Heart left ventricle (tissue), 16 donors: ENCODE results near the gene C1orf52. TPM values are rescaled to one million over a fixed set of nuclear protein-coding genes. Genes with fewer than 3 reads are reported as not detected.

Experiments
- ATAC-seq, 4 donors: fragments of 200-7000 bp; cut with Tn5 transposase; one replicate each; pipeline ENCODE4 v1.9.1; 2020 to 2022; ENCODE audit warnings: moderate library complexity in 4 of 4, mild to moderate bottlenecking in 3 of 4, moderate number of reproducible peaks in 1 of 4
- DNase-seq, 5 donors: peaks; one replicate each; pipeline ENCODE4 v3.0.0-alpha.2; 2020
- H3K27ac ChIP-seq, 12 donors: fragments of 200-600 bp; sonication (generic) in 4 of 12; one replicate each; pipeline versions ENCODE4 v1.5.0 to v1.8.0; 2016 to 2022; ENCODE audit warnings: mild to moderate bottlenecking in 2 of 12
- H3K27me3 ChIP-seq, 9 donors: fragments of 200-600 bp; sonication (generic) in 2 of 9; one replicate each; pipeline versions ENCODE4 v1.5.1 to v1.8.0; 2016 to 2022; ENCODE audit warnings: mild to moderate bottlenecking in 3 of 9
- H3K36me3 ChIP-seq, 9 donors: fragments of 200-600 bp; sonication (generic) in 2 of 9; one replicate each; pipeline versions ENCODE4 v1.5.0 to v1.8.0; 2018 to 2022; ENCODE audit warnings: mild to moderate bottlenecking in 2 of 9
- H3K4me1 ChIP-seq, 12 donors: fragments of 200-600 bp; sonication (generic) in 4 of 12; one replicate each; pipeline versions ENCODE4 v1.5.0 to v1.8.0; 2016 to 2022; ENCODE audit warnings: mild to moderate bottlenecking in 3 of 12
- H3K4me3 ChIP-seq, 12 donors: fragments of 200-600 bp; sonication (generic) in 4 of 12; one replicate each; pipeline versions ENCODE4 v1.5.0 to v1.8.0; 2017 to 2022; ENCODE audit warnings: mild to moderate bottlenecking in 9 of 12, moderate library complexity in 4 of 12
- H3K9me3 ChIP-seq, 12 donors: fragments of 200-600 bp; sonication (generic) in 4 of 12; one replicate each; pipeline versions ENCODE4 v1.5.0 to v1.8.0; 2016 to 2022; ENCODE audit warnings: mild to moderate bottlenecking in 1 of 12
- CTCF ChIP-seq, 12 donors: fragments of 200-600 bp; sonication (generic) in 4 of 12; IDR thresholded peaks; one replicate each; pipeline versions ENCODE4 v1.5.0 to v1.8.0; 2018 to 2022; ENCODE audit warnings: antibody characterized with exemption in 12 of 12, mild to moderate bottlenecking in 5 of 12
- POLR2A ChIP-seq, 2 donors: fragments of 450-650 bp; IDR thresholded peaks; one replicate each; pipeline ENCODE4 v1.6.1; 2017; ENCODE audit warnings: antibody characterized with exemption in 2 of 2, mild to moderate bottlenecking in 2 of 2, moderate library complexity in 2 of 2
- WGBS, 4 donors: extraction: QIAGEN DNeasy Blood & Tissue Kit in 2 of 4; methylation state at CpG; one replicate each; pipeline versions ENCODE4 v1.1.5 to v1.1.7; 2013 to 2018; 5-methylcytosine and 5-hydroxymethylcytosine counted together
- intact Hi-C, 10 donors: fragments of 100-400 bp; cut with DNase I; formaldehyde crosslinking; loops; one replicate each; pipeline versions ENCODE4 v1.11.1 to v1.14.2; 2022
- polyA plus RNA-seq, 2 donors: library from polyadenylated mRNA; stranded (reverse); fragments of 200-250 nt; gene quantifications; one replicate each; pipeline ENCODE4 v1.2.3, GENCODE V29; 2013
- total RNA-seq, 9 donors: library from RNA; depleted of rRNA in 2 of 9; stranded (reverse); fragments of >200 nt in 2 of 9; fragmentation: NEBNext Ultra II Directional in 3 of 9; extraction: Animal tissue kit (Norgen Biotek cat#: 25700) in 3 of 9; gene quantifications; one replicate each; pipeline versions ENCODE4 v1.1.0 to v1.2.4, GENCODE V29; 2016 to 2023
- donor health status: ischemic (EF 13 %, LVEDD 7.1; RV severe dilation, severe dysfunction).
- donor health status: healthy with polysubstance abuse.
- donor health status: DM: no; HTN: yes; CAD: no.
- donor health status: DM: no; HTN: no; CAD: no.
- donor health status: ischemic (EF 25% LVEDD 6.9; RV normal size, moderate dysfunction).
- donor health status: ischemic (EF 25% LVEDD 5.7; RV mildly dilated, moderate dysfunction).
- donor health status: healthy.
- donor health status: DM: yes; HTN: yes; CAD: no.
- donor health status: ischemic (EF 35%, LVEDD 5.7; RV mildly dilated, moderate dysfunction).
- donor health status: nonischemic (EF 11% LVEDD 7.7; RV severe dilation, severe dysfunction).
- donor health status: DM: yes; HTN: yes; CAD: no.
- donor health status: PGD.
- donor health status: ischemic (EF 29% LVEDD 5.4; RV normal size, mild dysfunction).
- donor health status: nonischemic (EF 23%, LVEDD 6.1; RV moderate dilation, normal function).

C1orf52 gene
- total and polyA plus RNA-seq, 11 donors, result 11.4 to 23.2 (median 17.0) TPM

GRCh38 chr1:85275701-85276214 is 16.3 kb upstream of the C1orf52 start:
- ATAC-seq, result no peak
- intact Hi-C loops, result loop anchor here in 1 of 10 donors (1.0 kb wide), 1 partner anchor 16 kb away; the partner anchor contains the start of gene C1orf52

GRCh38 chr1:85274969-85275453 is 15.5 kb upstream of the C1orf52 start:
- Histone ChIP-seq H3K27me3 (no peaks in the 10 kb centered on the region), H3K4me3 (peak overlapping the region in 10 of 12 donors; percentile 69 to 97 (median 92)), H3K9me3 (no peaks in the 10 kb centered on the region), H3K4me1 (peaks cover 8 to 68% (median 27%) of the 10 kb centered on the region in 12 donors), H3K36me3 (peaks cover 0 to 38% (median 16%) of the 10 kb centered on the region in 9 donors), H3K27ac (peak overlapping the region in 7 of 12 donors; percentile 61 to 98 (median 97))
- TF ChIP-seq POLR2A (IDR thresholded peaks at IDR 0.05), result no peak
- TF ChIP-seq CTCF (IDR thresholded peaks at IDR 0.05), result no peak
- intact Hi-C loops, result no loop called here
- DNase-seq (no peak), ATAC-seq (no peak)
- WGBS, 4 donors, result 53 to 70% (median 57%) methylated on average over 1 of the region's 1 CpG

More at GRCh38 chr1:85275701-85276214, 16.3 kb upstream of the C1orf52 start:
- H3K27ac ChIP-seq, result peak overlapping the region; percentile 61 to 98 (median 97)
- peak overlapping the region; percentile 65 to 97 (median 90) for H3K4me3 ChIP-seq
- DNase-seq, result no peak
- H3K27me3 ChIP-seq, result no peaks in the 10 kb centered on the region
- H3K4me1 ChIP-seq, result peaks cover 8 to 65% (median 27%) of the 10 kb centered on the region in 12 donors
- H3K9me3 ChIP-seq, result no peaks in the 10 kb centered on the region
- 2 to 5% (median 3%) methylated on average over 11 to 13 of the region's 13 CpGs for WGBS, 4 donors
- TF ChIP-seq CTCF (IDR thresholded peaks at IDR 0.05), result no peak
- no peak for TF ChIP-seq POLR2A (IDR thresholded peaks at IDR 0.05)
- peaks cover 0 to 30% (median 8%) of the 10 kb centered on the region in 9 donors for H3K36me3 ChIP-seq

GRCh38 chr1:85273397-85273796 is 13.9 kb upstream of the C1orf52 start:
- DNase-seq (no peak), ATAC-seq (no peak)
- Histone ChIP-seq H3K36me3 (peaks cover 0 to 54% (median 32%) of the 10 kb centered on the region in 9 donors), H3K4me1 (peaks cover 8 to 58% (median 28%) of the 10 kb centered on the region in 12 donors), H3K4me3 (no peak overlapping the region), H3K27ac (no peak overlapping the region), H3K27me3 (no peaks in the 10 kb centered on the region), H3K9me3 (no peaks in the 10 kb centered on the region)
- intact Hi-C loops, result no loop called here
- TF ChIP-seq CTCF (IDR thresholded peaks at IDR 0.05) (no peak), POLR2A (IDR thresholded peaks at IDR 0.05) (no peak)

- intact Hi-C loops, result no loop called here
- TF ChIP-seq CTCF (IDR thresholded peaks at IDR 0.05) (no peak), POLR2A (IDR thresholded peaks at IDR 0.05) (no peak)
- H3K4me1 ChIP-seq, result peaks cover 0 to 29% (median 9%) of the 10 kb centered on the region in 12 donors
- ATAC-seq (no peak), DNase-seq (no peak)
- peaks cover 0 to 96% (median 71%) of the 10 kb centered on the region in 9 donors for H3K36me3 ChIP-seq
- H3K27me3 ChIP-seq, result no peaks in the 10 kb centered on the region
- 76 to 82% (median 79%) methylated on average over 5 of the region's 5 CpGs for WGBS, 4 donors
- H3K4me3 ChIP-seq, result no peak overlapping the region
- H3K27ac ChIP-seq, result no peak overlapping the region
- H3K9me3 ChIP-seq, result no peaks in the 10 kb centered on the region
Measured at GRCh38 chr1:85268801-85269585, 9.5 kb upstream of the C1orf52 start.
